ELF-1 (cell line): Measurements from ENCODE around the gene NAPA.

Source experiments
- DNase-seq: peaks from one replicate; pipeline ENCODE4 v3.0.0-alpha.2; 2016; ENCODE audit warnings: low read depth, low spot score

The NAPA gene

GRCh38 chr19:47499863-47500830 is 14.7 kb downstream of the NAPA start:
- DNase-seq = no peak

- no peak for DNase-seq
These were observed 15.5 kb downstream of the NAPA start for GRCh38 chr19:47499371-47499770.

GRCh38 chr19:47498561-47498960 is 16.3 kb downstream of the NAPA start:
- DNase-seq = no peak

GRCh38 chr19:47497821-47498520 is 16.9 kb downstream of the NAPA start:
- DNase-seq = no peak

- DNase-seq = no peak
These were observed 17.7 kb downstream of the NAPA start for GRCh38 chr19:47497050-47497766.

GRCh38 chr19:47495478-47496372 is 19.1 kb downstream of the NAPA start:
- DNase-seq = no peak

GRCh38 chr19:47494729-47495128 is 20.1 kb downstream of the NAPA start:
- DNase-seq = no peak

GRCh38 chr19:47494211-47494547 is 20.7 kb downstream of the NAPA start:
- no peak for DNase-seq

- no peak for DNase-seq
These were observed 21.3 kb downstream of the NAPA start for GRCh38 chr19:47493378-47494210.

- DNase-seq = no peak
These were observed 22.1 kb downstream of the NAPA start for GRCh38 chr19:47492571-47493377.

- DNase-seq = no peak
These were observed 22.7 kb downstream of the NAPA start for GRCh38 chr19:47492137-47492533.

- no peak for DNase-seq
These were observed 23.3 kb downstream of the NAPA start for GRCh38 chr19:47491358-47492136.

- DNase-seq = no peak
These were observed 24.0 kb downstream of the NAPA start for GRCh38 chr19:47490847-47491246.

- no peak for DNase-seq
These were observed 24.8 kb downstream of the NAPA start for GRCh38 chr19:47490031-47490430.

GRCh38 chr19:47489072-47489914 is 25.6 kb downstream of the NAPA start:
- DNase-seq = no peak

GRCh38 chr19:47487551-47488515 is 27.0 kb downstream of the NAPA start:
- no peak for DNase-seq

- DNase-seq = no peak
These were observed 28.0 kb downstream of the NAPA start for GRCh38 chr19:47486900-47487299.
